Prostate gland (tissue), 2 donors: ENCODE results near the gene ACSF3.

Experiments used
- POLR2A ChIP-seq: fragments of 450-650 bp; IDR thresholded peaks from one replicate; pipeline ENCODE4 v1.6.1; 2016; ENCODE audit warnings: antibody characterized with exemption, mild to moderate bottlenecking
- TF ChIP-seq, protein P1 (sequence below), 4 experiments: fragments of 200-600 bp in 2 of 4; fragments of 450-650 bp in 2 of 4; sonication (generic) in 2 of 4; IDR thresholded peaks; 1 replicate in 3 of 4; 2 replicates in 1 of 4; pipeline ENCODE4 v1.5.1; 2016 to 2019; ENCODE audit warnings: antibody characterized with exemption in 4 of 4, mild to moderate bottlenecking in 2 of 4, moderate library complexity in 2 of 4

DNA sequence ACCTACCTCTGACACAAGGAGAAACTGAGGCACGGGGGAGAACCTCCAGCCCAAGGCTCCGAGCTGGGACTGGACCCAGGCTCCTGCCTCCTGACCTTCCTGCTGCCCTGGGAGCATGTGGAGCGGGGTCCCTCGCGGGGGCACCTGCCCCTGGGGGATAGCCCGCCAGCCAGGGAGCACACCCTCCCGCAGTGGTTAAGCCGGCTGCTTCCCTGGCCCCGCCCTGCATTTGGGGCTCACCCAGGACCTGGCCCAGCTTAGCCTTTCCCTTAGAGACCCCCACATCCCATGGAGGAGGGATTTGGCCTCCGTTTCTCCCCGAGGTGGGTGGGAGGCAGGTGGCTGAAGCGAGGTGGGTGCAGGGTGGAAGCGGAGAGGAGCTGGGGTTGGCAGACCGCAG is 76.1 kb downstream of the ACSF3 start:
- TF ChIP-seq, protein P1, sequence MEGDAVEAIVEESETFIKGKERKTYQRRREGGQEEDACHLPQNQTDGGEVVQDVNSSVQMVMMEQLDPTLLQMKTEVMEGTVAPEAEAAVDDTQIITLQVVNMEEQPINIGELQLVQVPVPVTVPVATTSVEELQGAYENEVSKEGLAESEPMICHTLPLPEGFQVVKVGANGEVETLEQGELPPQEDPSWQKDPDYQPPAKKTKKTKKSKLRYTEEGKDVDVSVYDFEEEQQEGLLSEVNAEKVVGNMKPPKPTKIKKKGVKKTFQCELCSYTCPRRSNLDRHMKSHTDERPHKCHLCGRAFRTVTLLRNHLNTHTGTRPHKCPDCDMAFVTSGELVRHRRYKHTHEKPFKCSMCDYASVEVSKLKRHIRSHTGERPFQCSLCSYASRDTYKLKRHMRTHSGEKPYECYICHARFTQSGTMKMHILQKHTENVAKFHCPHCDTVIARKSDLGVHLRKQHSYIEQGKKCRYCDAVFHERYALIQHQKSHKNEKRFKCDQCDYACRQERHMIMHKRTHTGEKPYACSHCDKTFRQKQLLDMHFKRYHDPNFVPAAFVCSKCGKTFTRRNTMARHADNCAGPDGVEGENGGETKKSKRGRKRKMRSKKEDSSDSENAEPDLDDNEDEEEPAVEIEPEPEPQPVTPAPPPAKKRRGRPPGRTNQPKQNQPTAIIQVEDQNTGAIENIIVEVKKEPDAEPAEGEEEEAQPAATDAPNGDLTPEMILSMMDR (IDR thresholded peaks at IDR 0.05): no peak
- no peak for TF ChIP-seq POLR2A
